ENCODE results near the gene SMIM44. TPM values are rescaled to one million over a fixed set of nuclear protein-coding genes. Genes with fewer than 3 reads are reported as not detected.
"Not testable (repeated sequence)": the region's sequence is repeated elsewhere in the genome, so short reads cannot be mapped to it uniquely, and the experiment has no call there.

SMIM44 gene
- total RNA-seq, 1 donor from 2014 or later, result not detected

- DNase-seq (ENCODE audit: low spot score) (no peak), ATAC-seq (no peak)
Observed at GRCh38 chr19:3518659-3519058, 35.4 kb upstream of the SMIM44 start.

- DNase-seq (ENCODE audit: low spot score) (no peak), ATAC-seq (no peak)
Observed at GRCh38 chr19:3518255-3518654, 35.0 kb upstream of the SMIM44 start.

- ATAC-seq (peak; percentile 31), DNase-seq (ENCODE audit: low spot score) (no peak)
Observed at GRCh38 chr19:3517638-3518037, 34.4 kb upstream of the SMIM44 start.

GRCh38 chr19:3516675-3517207 lies 33.5 kb upstream of the SMIM44 start:
- ATAC-seq (peak; percentile 81), DNase-seq (ENCODE audit: low spot score) (peak; percentile 90)

GRCh38 chr19:3515891-3516422 lies 32.7 kb upstream of the SMIM44 start:
- ATAC-seq (peak; percentile 3), DNase-seq (ENCODE audit: low spot score) (no peak)

GRCh38 chr19:3514930-3515329 lies 31.7 kb upstream of the SMIM44 start:
- DNase-seq (ENCODE audit: low spot score) (no peak), ATAC-seq (no peak)

GRCh38 chr19:3513229-3514140 lies 30.2 kb upstream of the SMIM44 start:
- ATAC-seq (peak; percentile 16), DNase-seq (ENCODE audit: low spot score) (peak; percentile 65)

- ATAC-seq (no peak), DNase-seq (ENCODE audit: low spot score) (no peak)
Observed at GRCh38 chr19:3512562-3513228, 29.5 kb upstream of the SMIM44 start.

- DNase-seq (ENCODE audit: low spot score), result peak; percentile 46
- ATAC-seq, result no peak
Observed at GRCh38 chr19:3511506-3512251, 28.4 kb upstream of the SMIM44 start.

GRCh38 chr19:3510727-3511126 lies 27.5 kb upstream of the SMIM44 start:
- no peak for ATAC-seq
- DNase-seq (ENCODE audit: low spot score), result no peak

GRCh38 chr19:3509566-3509989 lies 26.3 kb upstream of the SMIM44 start:
- no peak for ATAC-seq
- DNase-seq (ENCODE audit: low spot score), result no peak

GRCh38 chr19:3508771-3509535 lies 25.7 kb upstream of the SMIM44 start:
- DNase-seq (ENCODE audit: low spot score) (peak; percentile 66), ATAC-seq (peak; percentile 21)

GRCh38 chr19:3508121-3508661 lies 24.9 kb upstream of the SMIM44 start:
- not testable (repeated sequence) for DNase-seq (ENCODE audit: low spot score); ATAC-seq

- ATAC-seq (peak; percentile 61), DNase-seq (ENCODE audit: low spot score) (peak; percentile 74)
Observed at GRCh38 chr19:3507371-3508120, 24.3 kb upstream of the SMIM44 start.

GRCh38 chr19:3506384-3507340 lies 23.4 kb upstream of the SMIM44 start:
- ATAC-seq, result peak; percentile 6

GRCh38 chr19:3505598-3506383 lies 22.6 kb upstream of the SMIM44 start, which contains the start of gene FZR1:
TSS of gene FZR1 (plus strand) at chr19:3506311. CDS start at chr19:3522990, 16,679 bp downstream.
- DNase-seq (ENCODE audit: low spot score), result peak; percentile 100

More at GRCh38 chr19:3506384-3507340, 23.4 kb upstream of the SMIM44 start:
- peak; percentile 65 for DNase-seq (ENCODE audit: low spot score)

GRCh38 chr19:3504735-3505134 lies 21.5 kb upstream of the SMIM44 start:
- DNase-seq (ENCODE audit: low spot score) (no peak), ATAC-seq (no peak)

More at GRCh38 chr19:3505598-3506383, 22.6 kb upstream of the SMIM44 start, which contains the start of gene FZR1:
- peak; percentile 84 for ATAC-seq
